ENCODE measurements around the gene POMGNT2.

GRCh38 chr3:43104039-43104438, 1.8 kb downstream of the POMGNT2 start:
- TF ChIP-seq POLR2A (IDR thresholded peaks at IDR 0.05; ENCODE audit: low read length): no peak
- no peak for TF ChIP-seq GATA1 (IDR thresholded peaks at IDR 0.05; ENCODE audit: low read depth, low read length)

Measured in erythroblast (primary cell).